GOT3 (cell line): ENCODE measurements around the gene GNL1.
"Not testable (repeated sequence)": the region's sequence is repeated elsewhere in the genome, so short reads cannot be mapped to it uniquely, and the experiment has no call there.

ENCODE experiments used
- DNase-seq: peaks from one replicate; lab custom pipeline; 2025; ENCODE audit warnings: mixed read lengths; lab: John Stamatoyannopoulos, UW

The GNL1 gene

DNA sequence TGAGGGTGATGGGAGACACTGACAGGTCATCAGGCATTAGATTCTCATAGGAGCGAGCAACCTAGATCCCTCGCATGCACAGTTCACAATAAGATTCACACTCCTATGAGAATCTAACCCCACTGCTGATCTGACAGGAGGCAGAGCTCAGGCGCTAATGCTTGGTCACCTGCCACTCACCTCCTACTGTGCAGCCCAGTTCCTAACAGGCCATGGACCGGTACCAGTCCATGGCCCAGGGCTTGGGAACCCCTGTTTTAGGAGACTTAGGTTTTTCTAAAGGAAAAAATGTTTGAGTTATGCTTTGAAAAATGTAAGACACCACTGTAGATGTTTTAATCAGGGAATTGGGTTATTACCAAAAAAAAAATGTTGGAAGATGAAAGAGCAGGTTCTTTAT is 60.3 kb downstream of the GNL1 start:
- DNase-seq: no peak

DNA sequence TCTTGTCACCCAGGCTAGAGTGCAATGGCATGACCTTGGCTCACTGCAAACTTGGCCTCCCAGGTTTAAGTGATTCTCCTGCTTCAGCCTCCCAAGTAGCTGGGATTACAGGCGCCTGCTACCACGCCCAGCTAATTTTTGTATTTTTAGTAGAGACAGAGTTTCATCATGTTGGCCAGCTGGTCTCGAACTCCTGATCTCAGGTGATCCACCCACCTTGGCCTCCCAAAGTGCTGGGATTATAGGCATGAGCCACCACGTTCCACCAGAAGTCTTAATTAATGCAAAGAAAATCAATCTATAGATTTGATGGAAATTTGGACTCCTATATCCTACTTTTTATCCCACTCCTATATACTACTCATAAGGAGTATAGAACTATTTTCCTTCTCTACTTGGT is 61.2 kb downstream of the GNL1 start:
- DNase-seq: not testable (repeated sequence)

DNA sequence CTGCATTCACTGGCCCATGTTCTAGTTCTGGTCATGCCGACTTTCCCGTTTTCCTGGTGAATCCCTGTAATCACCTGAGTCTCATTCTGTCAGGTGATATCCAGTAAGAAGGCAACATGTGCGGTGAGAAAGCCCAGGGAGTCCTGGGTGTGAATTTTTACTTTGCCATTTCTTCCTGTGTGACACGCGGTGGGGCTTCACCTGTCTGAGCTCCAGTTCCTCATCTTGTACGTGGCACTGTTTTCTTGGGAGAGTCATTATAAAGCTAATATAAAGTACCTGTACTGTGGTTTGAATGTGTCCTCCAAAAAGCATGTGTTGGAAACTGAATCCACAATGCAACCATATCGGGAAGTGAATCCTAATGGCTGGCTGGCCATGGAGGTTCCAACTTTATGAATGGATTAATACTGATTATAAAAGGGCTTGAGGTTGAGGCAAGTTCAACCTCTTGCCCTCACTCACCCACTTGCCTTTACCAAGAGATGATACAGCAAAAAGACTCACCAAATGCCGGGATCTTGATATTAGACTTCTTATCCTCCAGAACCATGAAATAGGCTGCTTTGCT is 61.9 kb downstream of the GNL1 start:
- DNase-seq: no peak

DNA sequence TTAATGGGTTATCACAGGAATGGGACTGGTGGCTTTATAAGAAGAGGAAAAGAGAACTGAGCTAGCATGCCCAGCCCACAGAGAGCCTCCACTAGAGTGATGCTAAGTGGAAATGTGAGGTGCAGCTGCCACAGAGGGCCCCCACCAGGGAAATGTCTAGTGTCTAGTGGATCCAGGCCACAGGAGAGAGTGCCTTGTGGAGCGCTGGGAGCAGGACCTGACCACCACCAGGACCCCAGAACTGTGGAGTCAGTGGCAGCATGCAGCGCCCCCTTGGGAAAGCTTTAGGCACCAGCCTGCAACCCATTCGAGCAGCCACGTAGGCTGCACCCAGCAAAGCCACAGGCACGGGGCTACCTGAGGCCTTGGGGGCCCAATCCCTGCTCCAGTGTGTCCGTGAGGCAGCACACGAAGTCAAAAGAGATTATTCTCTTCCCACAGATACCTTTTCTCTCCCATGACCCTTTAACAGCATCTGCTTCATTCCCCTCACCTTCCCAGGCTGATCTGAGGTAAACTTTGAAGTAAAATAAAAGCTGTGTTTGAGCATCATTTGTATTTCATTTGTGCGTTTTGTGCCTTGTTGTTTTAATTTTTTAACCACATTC is 62.5 kb downstream of the GNL1 start:
- no peak for DNase-seq

DNA sequence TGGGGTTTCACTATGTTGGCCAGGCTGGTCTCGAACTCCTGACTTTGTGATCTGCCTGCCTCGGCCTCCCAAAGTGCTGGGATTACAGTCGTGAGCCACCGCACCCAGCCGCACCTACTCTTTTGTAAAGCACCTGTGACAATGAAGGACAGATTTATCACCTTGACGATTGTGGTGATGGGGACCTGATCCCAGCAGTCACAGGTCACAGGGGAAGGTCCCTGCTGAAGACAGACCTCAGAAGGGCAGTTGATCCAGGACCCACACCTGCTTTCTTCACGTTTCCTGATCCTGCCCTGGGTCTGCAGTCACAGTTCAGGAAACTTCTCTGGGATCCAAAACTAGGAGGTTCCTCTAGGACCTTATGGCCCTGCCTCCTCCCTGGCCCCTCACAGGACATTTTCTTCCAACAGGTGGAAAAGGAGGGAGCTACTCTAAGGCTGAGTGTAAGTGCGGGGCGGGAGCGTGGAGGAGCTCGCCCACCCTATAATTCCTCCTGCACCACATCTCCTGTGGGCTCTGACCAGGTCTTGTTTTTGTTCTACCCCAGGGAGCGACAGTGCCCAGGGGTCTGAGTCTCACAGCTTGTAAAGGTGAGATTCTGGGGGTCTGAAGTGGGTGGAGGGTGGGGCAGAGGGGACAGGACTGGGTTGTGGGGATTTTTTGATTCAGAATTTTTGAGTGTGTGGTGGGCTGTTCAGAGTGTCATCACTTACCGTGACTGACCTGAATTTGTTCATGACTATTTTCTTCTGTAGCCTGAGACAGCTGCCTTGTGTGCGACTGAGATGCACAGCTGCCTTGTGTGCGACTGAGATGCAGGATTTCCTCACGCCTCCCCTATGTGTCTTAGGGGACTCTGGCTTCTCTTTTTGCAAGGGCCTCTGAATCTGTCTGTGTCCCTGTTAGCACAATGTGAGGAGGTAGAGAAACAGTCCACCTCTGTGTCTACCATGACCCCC is 64.0 kb downstream of the GNL1 start:
- no peak for DNase-seq
